Heart left ventricle (tissue), 13 donors: ENCODE measurements around the gene LKAAEAR1.

Experiments used
- CTCF ChIP-seq, 12 donors: fragments of 200-600 bp; sonication (generic) in 4 of 12; IDR thresholded peaks; one replicate each; pipeline versions ENCODE4 v1.5.0 to v1.8.0; 2018 to 2022; ENCODE audit warnings: antibody characterized with exemption in 12 of 12, mild to moderate bottlenecking in 5 of 12
- POLR2A ChIP-seq, 2 donors: fragments of 450-650 bp; IDR thresholded peaks; one replicate each; pipeline ENCODE4 v1.6.1; 2017; ENCODE audit warnings: antibody characterized with exemption in 2 of 2, mild to moderate bottlenecking in 2 of 2, moderate library complexity in 2 of 2
- donor health status: ischemic (EF 13 %, LVEDD 7.1; RV severe dilation, severe dysfunction).
- donor health status: DM: no; HTN: yes; CAD: no.
- donor health status: DM: no; HTN: no; CAD: no.
- donor health status: ischemic (EF 25% LVEDD 6.9; RV normal size, moderate dysfunction).
- donor health status: ischemic (EF 25% LVEDD 5.7; RV mildly dilated, moderate dysfunction).
- donor health status: ischemic (EF 35%, LVEDD 5.7; RV mildly dilated, moderate dysfunction).
- donor health status: nonischemic (EF 11% LVEDD 7.7; RV severe dilation, severe dysfunction).
- donor health status: DM: yes; HTN: yes; CAD: no.
- donor health status: PGD.
- donor health status: ischemic (EF 29% LVEDD 5.4; RV normal size, mild dysfunction).
- donor health status: nonischemic (EF 23%, LVEDD 6.1; RV moderate dilation, normal function).

GRCh38 chr20:64065062-64065973 lies 18.9 kb downstream of the LKAAEAR1 start:
- TF ChIP-seq CTCF (IDR thresholded peaks at IDR 0.05) (no peak), POLR2A (IDR thresholded peaks at IDR 0.05) (no peak)
